ENCODE data around the gene CCR7.

GRCh38 chr17:40565769-40566409 is 617 bp upstream of the CCR7 start:
- TF ChIP-seq CTCF (conservative IDR thresholded peaks at IDR 0.05) (no peak), ZFX (IDR thresholded peaks at IDR 0.05) (no peak)
